ENCODE measurements around the gene PSMA8. TPM values are rescaled to one million over a fixed set of nuclear protein-coding genes. Genes with fewer than 3 reads are reported as not detected.
A peak's percentile ranks its signal among the peaks of the same experiment; 100 is the strongest.

Gene PSMA8
- total RNA-seq, 1 donor from 2014 or later: not detected

- H3K9me3 Mint-ChIP-seq (ENCODE audit: unreplicated experiment): no peaks in the 10 kb centered on the region
- no peak for DNase-seq (ENCODE audit: extremely low spot score, unreplicated experiment)
- TF ChIP-seq CTCF (IDR thresholded peaks at IDR 0.05): no peak
- H3K27me3 Mint-ChIP-seq (ENCODE audit: unreplicated experiment): peaks cover 7% of the 10 kb centered on the region
- H3K27ac Mint-ChIP-seq (ENCODE audit: unreplicated experiment): no peak overlapping the region
- no peak overlapping the region for H3K4me3 Mint-ChIP-seq (ENCODE audit: unreplicated experiment)
- no peaks in the 10 kb centered on the region for H3K36me3 Mint-ChIP-seq (ENCODE audit: unreplicated experiment)
- H3K4me1 Mint-ChIP-seq (ENCODE audit: unreplicated experiment): no peaks in the 10 kb centered on the region
Observed at GRCh38 chr18:26207937-26208336, 74.3 kb downstream of the PSMA8 start.

DNA sequence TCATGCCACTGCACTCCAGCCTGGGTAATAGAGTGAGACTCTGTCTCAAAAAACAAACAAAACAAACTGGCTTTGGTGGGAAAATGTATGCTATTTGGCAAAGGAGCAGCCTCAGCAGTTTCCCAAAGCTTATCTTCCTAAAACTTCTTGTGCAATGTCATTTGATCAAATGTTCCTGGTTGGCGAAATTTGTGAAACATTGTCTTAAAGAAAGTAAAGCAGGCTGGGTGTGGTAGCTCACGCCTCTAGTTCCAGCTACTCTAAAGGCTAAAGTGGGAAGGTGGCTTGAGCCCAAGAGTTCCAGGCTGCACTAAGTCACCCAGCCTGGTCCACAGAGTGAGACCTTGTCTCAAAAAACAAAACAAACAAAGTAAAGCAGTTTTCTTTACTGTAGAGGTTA lies 75.3 kb downstream of the PSMA8 start:
- Mint-ChIP-seq H3K9me3 (ENCODE audit: unreplicated experiment) (no peaks in the 10 kb centered on the region), H3K36me3 (ENCODE audit: unreplicated experiment) (no peaks in the 10 kb centered on the region), H3K27ac (ENCODE audit: unreplicated experiment) (no peak overlapping the region), H3K4me1 (ENCODE audit: unreplicated experiment) (no peaks in the 10 kb centered on the region), H3K4me3 (ENCODE audit: unreplicated experiment) (no peak overlapping the region), H3K27me3 (ENCODE audit: unreplicated experiment) (peaks cover 7% of the 10 kb centered on the region)
- no peak for DNase-seq (ENCODE audit: extremely low spot score, unreplicated experiment)
- no peak for TF ChIP-seq CTCF (IDR thresholded peaks at IDR 0.05)

GRCh38 chr18:26210147-26210546 lies 76.5 kb downstream of the PSMA8 start:
- DNase-seq (ENCODE audit: extremely low spot score, unreplicated experiment): no peak
- H3K36me3 Mint-ChIP-seq (ENCODE audit: unreplicated experiment): no peaks in the 10 kb centered on the region
- no peak for TF ChIP-seq CTCF (IDR thresholded peaks at IDR 0.05)

DNA sequence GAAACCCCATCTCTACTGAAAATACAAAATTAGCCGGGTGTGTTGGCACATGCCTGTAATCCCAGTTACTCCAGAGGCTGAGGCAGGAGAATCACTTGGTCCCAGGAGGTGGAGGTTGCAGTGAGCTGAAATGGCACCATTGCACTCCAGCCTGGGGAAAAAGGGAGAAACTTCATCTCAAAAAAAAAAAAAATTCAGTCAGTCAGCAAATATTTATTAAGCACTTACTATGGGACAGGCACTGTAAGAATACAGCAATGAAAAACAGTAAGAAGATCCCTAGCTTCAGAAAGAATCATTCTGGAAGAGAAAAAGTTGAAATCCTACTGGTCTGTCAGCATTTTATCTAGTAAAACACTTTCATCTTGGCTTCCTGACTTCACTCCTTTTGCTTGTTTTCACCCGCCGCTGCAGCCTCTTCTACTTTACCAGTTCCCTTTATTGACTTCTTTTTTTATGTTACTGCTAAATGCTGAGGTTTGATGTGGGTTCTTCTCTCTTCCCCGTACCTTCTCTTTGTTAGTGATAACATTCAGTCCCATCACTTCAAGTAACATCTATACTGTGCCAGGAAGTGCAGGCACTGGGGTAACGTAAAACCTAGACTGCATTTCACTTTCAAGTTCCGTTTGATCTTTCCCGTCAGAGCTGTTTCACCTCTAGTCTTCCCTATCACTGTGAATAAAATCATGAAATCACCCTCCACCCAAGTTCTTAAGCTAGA lies 81.7 kb downstream of the PSMA8 start:
- DNase-seq (ENCODE audit: extremely low spot score, unreplicated experiment): peak; percentile 23
- H3K27ac Mint-ChIP-seq (ENCODE audit: unreplicated experiment): no peak overlapping the region
- H3K27me3 Mint-ChIP-seq (ENCODE audit: unreplicated experiment): peaks cover 25% of the 10 kb centered on the region
- no peaks in the 10 kb centered on the region for H3K9me3 Mint-ChIP-seq (ENCODE audit: unreplicated experiment)
- no peak for TF ChIP-seq CTCF (IDR thresholded peaks at IDR 0.05)
- no peaks in the 10 kb centered on the region for H3K4me1 Mint-ChIP-seq (ENCODE audit: unreplicated experiment)
- no peak overlapping the region for H3K4me3 Mint-ChIP-seq (ENCODE audit: unreplicated experiment)
- no peaks in the 10 kb centered on the region for H3K36me3 Mint-ChIP-seq (ENCODE audit: unreplicated experiment)

More at GRCh38 chr18:26210147-26210546, 76.5 kb downstream of the PSMA8 start:
- Mint-ChIP-seq H3K9me3 (ENCODE audit: unreplicated experiment) (no peaks in the 10 kb centered on the region), H3K4me1 (ENCODE audit: unreplicated experiment) (no peaks in the 10 kb centered on the region), H3K4me3 (ENCODE audit: unreplicated experiment) (no peak overlapping the region), H3K27ac (ENCODE audit: unreplicated experiment) (no peak overlapping the region), H3K27me3 (ENCODE audit: unreplicated experiment) (peaks cover 12% of the 10 kb centered on the region)

DNA sequence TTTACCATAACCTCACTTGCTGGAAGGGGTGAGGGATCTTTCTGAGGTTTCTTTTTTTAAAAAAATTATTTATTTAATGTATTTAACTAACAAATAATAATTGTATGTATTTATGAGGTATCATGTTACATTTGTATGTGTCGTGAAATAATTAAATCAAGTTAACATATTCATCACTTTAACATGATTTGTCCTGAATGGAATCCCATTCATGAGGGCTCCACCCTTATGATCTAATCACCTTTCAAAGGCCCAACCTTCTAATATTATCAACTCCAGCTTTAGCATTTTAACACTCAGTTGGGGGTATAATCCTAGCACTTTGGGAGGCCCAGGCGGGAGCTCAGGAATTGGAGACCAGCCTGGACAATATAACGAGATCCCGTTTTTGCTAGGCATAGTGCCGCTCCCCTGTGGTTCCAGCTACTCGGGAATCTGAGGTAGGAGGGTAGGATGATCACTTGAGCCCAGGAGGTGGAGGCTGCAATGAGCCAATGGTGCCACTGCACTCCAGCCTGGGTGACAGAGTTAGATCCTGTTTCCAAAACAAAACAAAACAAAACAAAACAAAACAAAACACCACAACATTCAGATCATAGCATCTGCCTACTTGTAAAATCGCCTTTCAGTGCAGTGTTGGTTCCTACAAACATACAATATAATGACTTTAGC lies 91.5 kb downstream of the PSMA8 start:
- no peak overlapping the region for H3K27ac Mint-ChIP-seq (ENCODE audit: unreplicated experiment)
- TF ChIP-seq CTCF (IDR thresholded peaks at IDR 0.05): no peak
- peak overlapping the region; percentile 89 for H3K4me3 Mint-ChIP-seq (ENCODE audit: unreplicated experiment)
- no peaks in the 10 kb centered on the region for H3K9me3 Mint-ChIP-seq (ENCODE audit: unreplicated experiment)
- no peak for DNase-seq (ENCODE audit: extremely low spot score, unreplicated experiment)
- H3K4me1 Mint-ChIP-seq (ENCODE audit: unreplicated experiment): peaks cover 15% of the 10 kb centered on the region
- H3K27me3 Mint-ChIP-seq (ENCODE audit: unreplicated experiment): peaks cover 33% of the 10 kb centered on the region
- H3K36me3 Mint-ChIP-seq (ENCODE audit: unreplicated experiment): no peaks in the 10 kb centered on the region
